ENCODE measurements around the gene CDKN1C.
A peak's percentile ranks its signal among the peaks of the same experiment; 100 is the strongest.

GRCh38 chr11:2930704-2931419 lies 45.3 kb upstream of the CDKN1C start:
- TF ChIP-seq POLR2A (IDR thresholded peaks at IDR 0.05) (no peak), CTCF (IDR thresholded peaks at IDR 0.05) (peak; percentile 54 to 97 (median 86))
